ENCODE results near the gene AKAP3.

Gene AKAP3

GRCh38 chr12:4663971-4664505 is 15.2 kb upstream of the AKAP3 start:
- TF ChIP-seq CTCF (conservative IDR thresholded peaks at IDR 0.05; ENCODE audit: control insufficient read depth, insufficient read depth, low read depth, low read length) = no peak
- no peak overlapping the region for H3K4me3 ChIP-seq (ENCODE audit: control insufficient read depth, low read depth, low read length)
- DNase-seq (ENCODE audit: low read depth) = peak; percentile 83

GRCh38 chr12:4653691-4654090 is 4.8 kb upstream of the AKAP3 start:
- H3K4me3 ChIP-seq (ENCODE audit: control insufficient read depth, low read depth, low read length) = no peak overlapping the region
- DNase-seq (ENCODE audit: low read depth) = no peak
- TF ChIP-seq CTCF (conservative IDR thresholded peaks at IDR 0.05; ENCODE audit: control insufficient read depth, insufficient read depth, low read depth, low read length) = no peak

GRCh38 chr12:4653257-4653656 is 4.4 kb upstream of the AKAP3 start:
- TF ChIP-seq CTCF (conservative IDR thresholded peaks at IDR 0.05; ENCODE audit: control insufficient read depth, insufficient read depth, low read depth, low read length) = no peak
- H3K4me3 ChIP-seq (ENCODE audit: control insufficient read depth, low read depth, low read length) = no peak overlapping the region
- no peak for DNase-seq (ENCODE audit: low read depth)

GRCh38 chr12:4649358-4649661 is 459 bp upstream of the AKAP3 start:
- peak overlapping the region; percentile 83 for H3K4me3 ChIP-seq (ENCODE audit: control insufficient read depth, low read depth, low read length)
- TF ChIP-seq CTCF (conservative IDR thresholded peaks at IDR 0.05; ENCODE audit: control insufficient read depth, insufficient read depth, low read depth, low read length) = no peak
- no peak for DNase-seq (ENCODE audit: low read depth)

- peak overlapping the region; percentile 83 for H3K4me3 ChIP-seq (ENCODE audit: control insufficient read depth, low read depth, low read length)
- peak; percentile 24 for DNase-seq (ENCODE audit: low read depth)
- TF ChIP-seq CTCF (conservative IDR thresholded peaks at IDR 0.05; ENCODE audit: control insufficient read depth, insufficient read depth, low read depth, low read length) = no peak
Observed at GRCh38 chr12:4648104-4648500, 749 bp downstream of the AKAP3 start.

GRCh38 chr12:4645023-4645422 is 3.8 kb downstream of the AKAP3 start:
- no peak for DNase-seq (ENCODE audit: low read depth)
- no peak overlapping the region for H3K4me3 ChIP-seq (ENCODE audit: control insufficient read depth, low read depth, low read length)
- no peak for TF ChIP-seq CTCF (conservative IDR thresholded peaks at IDR 0.05; ENCODE audit: control insufficient read depth, insufficient read depth, low read depth, low read length)

GRCh38 chr12:4643747-4644146 is 5.1 kb downstream of the AKAP3 start:
- no peak overlapping the region for H3K4me3 ChIP-seq (ENCODE audit: control insufficient read depth, low read depth, low read length)
- no peak for DNase-seq (ENCODE audit: low read depth)
- TF ChIP-seq CTCF (conservative IDR thresholded peaks at IDR 0.05; ENCODE audit: control insufficient read depth, insufficient read depth, low read depth, low read length) = no peak
